Measurements from ENCODE around the gene HNRNPK.
A peak's percentile ranks its signal among the peaks of the same experiment; 100 is the strongest.

HNRNPK gene

GRCh38 chr9:83932851-83933250, 47.2 kb downstream of the HNRNPK start:
- DNase-seq, result no peak

GRCh38 chr9:83932011-83932410, 48.0 kb downstream of the HNRNPK start:
- DNase-seq, result no peak

- no peak for DNase-seq
Measured at GRCh38 chr9:83930881-83931280, 49.1 kb downstream of the HNRNPK start.

- DNase-seq, result no peak
Measured at GRCh38 chr9:83927591-83927990, 52.4 kb downstream of the HNRNPK start.

GRCh38 chr9:83920927-83921707, 58.9 kb downstream of the HNRNPK start, which contains the start of gene KIF27:
Gene KIF27, minus strand, starts transcription at chr9:83921432. Its CDS starts 5,841 bp downstream, at chr9:83915591.
- DNase-seq, result peak; percentile 98

- no peak for DNase-seq
Measured at GRCh38 chr9:83920469-83920926, 59.5 kb downstream of the HNRNPK start.

GRCh38 chr9:83919111-83919510, 60.9 kb downstream of the HNRNPK start:
- DNase-seq, result no peak
